NCI-H1092 treated with DMSO at 0.1 percent for 48 hours (cell line): Measurements from ENCODE around the gene S100A12.
"Not testable (repeated sequence)": the region's sequence is repeated elsewhere in the genome, so short reads cannot be mapped to it uniquely, and the experiment has no call there.

Source experiments
- DNase-seq: peaks from one replicate; lab custom pipeline; 2025; lab: John Stamatoyannopoulos, UW

The S100A12 gene

DNA sequence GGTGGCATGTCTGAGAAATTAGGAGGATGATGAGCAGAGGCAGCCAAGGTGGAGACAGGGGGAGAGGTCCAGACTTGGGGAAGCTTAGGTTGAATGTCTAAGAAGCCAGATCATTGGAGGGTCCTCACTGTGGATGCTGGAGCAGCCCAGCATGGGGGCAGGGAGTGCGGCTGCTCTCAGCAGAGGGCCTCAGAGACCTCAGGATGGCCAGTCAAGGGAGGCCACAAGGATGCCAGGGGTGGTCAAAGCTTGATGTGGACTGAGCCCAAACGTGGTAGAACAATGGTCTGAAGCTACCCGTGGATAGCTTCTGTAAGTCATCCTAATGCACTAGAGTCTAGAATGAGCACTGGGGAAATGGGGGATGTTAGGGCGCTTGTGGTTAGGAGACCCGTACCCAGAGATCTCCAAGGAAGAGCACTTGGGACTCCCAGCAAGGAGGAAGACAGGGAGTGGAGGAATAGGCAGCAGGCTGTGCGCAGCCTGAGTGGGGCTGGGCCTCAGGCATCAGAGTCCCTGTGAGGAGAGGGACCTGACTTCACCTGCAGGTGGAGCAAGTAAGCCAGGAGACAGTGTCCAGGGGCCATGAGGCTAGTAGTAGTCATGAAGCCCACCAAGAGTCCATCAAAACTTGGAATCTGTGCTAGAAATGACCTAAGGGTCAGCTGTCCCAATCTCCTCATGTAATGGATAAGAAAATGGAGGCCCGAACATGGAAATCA, 22.0 kb downstream of the S100A12 start:
- DNase-seq: peak; percentile 21

DNA sequence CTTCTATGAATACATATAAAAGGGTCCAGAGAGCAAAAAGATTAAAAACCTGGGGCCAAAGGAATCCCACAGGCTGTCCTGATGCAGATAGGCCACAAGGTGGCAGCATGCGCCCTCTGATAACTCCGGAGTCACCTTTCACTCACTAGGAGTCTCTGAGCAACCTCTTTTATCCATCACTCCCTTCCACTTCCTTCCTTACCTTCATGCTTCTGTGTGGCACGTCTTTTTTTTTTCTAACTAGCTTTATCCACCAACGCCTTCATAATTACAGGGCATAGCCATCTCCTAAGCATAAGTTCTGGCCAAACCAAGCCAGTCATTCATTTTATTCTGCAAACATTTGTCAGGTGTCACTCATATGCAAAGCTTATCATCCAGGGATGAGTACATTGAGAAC, 22.9 kb downstream of the S100A12 start:
- DNase-seq: peak; percentile 80

DNA sequence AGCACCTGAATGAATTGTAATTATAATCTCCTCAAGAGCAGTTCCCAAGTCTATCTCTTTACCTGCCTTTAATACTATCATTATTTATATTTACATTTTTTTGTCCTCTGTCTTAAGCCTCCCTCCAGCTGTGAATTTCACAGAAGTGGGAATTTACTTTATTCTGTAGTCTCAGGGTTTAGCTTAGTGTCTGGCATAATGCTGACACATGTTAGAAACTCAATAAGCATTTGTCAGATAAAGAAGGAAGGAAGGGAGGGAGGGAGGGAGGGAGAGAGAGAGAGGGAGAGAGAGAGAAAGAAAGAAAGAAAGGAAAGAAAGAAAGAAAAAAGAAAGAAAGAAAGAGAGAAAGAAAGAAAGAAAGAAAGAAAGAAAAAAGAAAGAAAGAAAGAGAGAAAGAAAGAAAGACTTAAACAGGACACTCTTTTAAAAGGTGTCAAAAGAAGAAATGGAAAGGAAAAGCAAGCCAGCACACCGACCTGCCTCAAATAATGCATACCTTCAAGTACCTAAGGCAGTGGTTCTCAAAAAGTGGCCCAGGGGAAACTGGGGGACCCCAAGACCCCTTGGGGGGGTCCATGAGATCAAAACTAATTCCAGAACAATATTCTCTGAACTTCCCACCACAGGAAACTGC, 25.0 kb downstream of the S100A12 start:
- DNase-seq: no peak

DNA sequence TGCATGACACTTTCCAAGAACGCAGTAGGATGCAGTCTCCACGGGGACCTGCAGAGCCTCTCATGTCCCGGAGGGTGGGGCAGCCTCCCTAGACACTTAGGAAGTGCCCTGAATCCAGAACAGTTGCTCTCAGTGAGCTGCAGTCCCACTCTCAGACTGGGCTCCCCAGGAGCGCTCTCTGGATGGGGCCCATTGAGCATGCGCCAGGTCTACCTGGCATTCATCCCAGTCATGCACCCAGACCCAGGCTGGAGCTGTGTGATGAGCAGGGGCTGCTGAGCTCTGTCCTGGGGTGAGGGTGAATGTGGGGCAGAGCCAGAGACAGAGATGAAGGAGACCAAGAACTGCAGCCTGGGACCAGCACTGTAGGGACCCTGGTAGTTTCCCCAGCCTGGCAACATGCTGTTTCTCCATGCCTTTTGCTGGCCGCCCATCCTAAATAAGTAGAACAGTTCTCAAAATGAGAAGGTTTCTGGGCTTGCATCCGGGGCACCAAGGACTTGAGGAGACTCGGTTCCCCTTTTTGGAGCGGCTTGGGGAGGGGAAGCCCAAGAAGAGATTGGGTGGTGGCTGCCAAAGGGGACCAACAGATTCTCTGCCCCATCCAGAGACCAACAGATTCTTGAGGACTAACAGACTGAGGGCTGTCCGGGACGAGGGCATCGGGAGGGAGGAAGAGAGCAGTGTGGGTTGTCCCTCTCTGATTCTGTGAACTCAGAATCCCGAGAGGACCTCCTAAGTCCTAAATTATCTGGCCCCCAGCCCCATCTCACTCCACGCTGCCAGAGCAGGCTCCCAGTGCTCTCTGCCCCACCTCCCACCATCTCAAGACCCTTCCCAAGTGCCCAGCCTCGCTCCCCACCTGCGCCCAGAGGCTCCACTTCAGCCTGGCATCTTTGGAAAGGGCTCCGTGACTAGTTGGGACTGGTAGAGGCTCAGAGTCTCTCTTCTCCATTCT, 25.8 kb downstream of the S100A12 start:
- DNase-seq: peak; percentile 17

DNA sequence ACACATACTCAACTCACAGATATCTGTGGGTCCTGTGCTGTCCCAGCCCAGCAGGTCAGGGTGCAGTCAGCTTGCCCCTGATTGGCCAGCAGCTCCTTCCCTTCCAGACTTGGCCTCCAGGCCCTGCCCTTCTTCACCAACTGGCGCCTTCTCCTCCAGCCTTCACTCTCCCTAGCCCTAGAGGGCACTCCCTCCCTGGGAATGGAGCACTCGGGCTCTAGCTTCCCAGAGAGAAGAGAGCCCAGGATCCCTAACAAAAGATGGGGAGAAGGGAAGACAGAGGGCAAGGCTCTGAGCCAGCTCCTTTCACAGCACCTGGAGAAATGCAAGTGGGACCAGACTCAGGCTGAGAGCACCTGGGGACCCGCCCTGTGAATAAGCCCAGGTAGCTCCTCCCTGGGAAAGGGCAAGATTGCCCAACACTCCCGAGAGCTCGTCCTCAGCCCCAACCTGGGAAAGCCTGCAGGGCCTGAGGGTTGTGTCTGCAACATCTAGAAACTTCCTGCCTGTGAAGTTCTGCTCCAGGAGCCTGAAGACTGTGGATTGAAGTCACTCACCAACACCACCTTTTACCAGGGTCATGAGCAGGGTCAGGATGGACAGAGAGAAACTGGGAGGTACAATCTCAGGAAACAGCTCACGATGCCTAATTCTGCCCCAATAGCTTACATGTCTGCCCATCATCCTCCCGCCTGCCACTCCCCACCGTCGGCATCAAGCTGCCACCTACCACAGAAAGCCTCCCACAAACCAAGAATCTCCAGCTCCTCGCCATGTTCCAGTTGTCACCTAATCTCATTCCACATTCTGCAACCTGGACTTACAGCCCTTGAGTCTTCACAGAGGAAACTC, 26.7 kb downstream of the S100A12 start, which contains the start of gene PGLYRP4:
PGLYRP4 (minus strand) TSS at position 331 of the 852 bp plus-strand sequence. CDS start 909 bp downstream, outside the sequence.
- DNase-seq: no peak

DNA sequence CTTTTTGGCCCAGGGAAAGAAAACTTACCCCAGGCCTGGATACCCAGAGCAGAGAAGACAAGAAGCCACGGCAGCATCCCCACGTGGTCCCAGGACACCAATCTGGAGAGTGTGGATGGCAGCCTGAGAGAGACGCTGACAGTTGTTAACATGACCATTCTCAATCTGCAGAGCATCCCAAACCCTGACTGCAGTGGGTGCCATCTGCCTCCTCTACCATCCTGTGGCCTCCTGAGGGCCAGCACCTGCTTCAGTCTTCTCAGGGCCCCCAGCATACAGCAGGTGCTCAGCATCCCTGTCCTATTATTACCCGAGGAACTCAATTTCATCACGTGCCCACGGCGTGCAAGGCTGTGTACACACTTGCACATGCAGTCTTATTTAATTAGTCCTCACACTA, 27.6 kb downstream of the S100A12 start:
- DNase-seq: no peak

DNA sequence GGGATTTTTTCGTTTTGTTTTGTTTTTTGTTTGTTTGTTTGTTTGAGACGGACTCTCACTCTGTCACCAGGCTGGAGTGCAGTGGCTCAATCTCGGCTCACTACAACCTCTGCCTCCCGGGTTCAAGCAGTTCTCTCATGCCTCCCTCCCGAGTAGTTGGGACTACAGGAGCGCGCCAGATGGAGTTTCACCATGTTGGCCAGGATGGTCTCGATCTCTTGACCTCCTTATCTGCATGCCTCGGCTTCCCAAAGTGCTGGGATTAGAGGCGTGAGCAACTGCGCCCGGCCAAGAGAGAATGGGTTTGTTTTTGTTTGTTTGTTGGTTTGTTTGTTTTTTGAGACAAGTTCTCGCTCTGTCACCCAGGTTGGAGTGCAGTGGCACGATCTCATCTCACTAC, 28.4 kb downstream of the S100A12 start:
- not testable (repeated sequence) for DNase-seq

DNA sequence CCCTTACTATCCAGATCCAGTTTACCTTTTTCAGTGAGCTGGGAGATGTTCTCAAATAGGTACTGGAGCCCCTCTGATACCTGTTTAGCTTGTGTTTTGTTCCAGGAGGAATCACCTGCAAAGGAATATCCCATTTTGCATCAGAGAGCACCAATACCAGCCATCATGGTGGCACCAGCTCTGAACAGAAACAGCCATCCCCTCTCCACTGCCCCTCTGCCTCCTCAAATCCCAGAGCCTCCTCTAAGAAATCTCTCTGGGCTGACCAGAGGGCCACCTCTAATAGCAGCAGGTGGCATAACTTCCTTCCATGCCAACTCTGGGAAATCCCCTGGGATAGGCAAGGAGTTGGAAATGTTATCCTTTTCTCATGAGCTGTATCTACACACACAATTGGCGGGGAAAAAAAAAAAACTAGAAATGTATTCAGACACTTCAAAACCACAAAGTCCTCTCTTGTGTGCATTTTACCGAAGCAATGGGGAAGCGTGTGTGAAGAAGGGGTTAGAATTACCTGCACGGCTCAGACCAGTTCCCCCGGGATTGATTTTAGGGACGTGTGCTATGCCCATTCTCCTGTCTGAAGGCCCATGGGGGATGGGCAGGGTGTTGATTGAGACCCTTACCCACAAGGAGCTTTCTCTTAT, 29.2 kb downstream of the S100A12 start:
- peak; percentile 18 for DNase-seq

DNA sequence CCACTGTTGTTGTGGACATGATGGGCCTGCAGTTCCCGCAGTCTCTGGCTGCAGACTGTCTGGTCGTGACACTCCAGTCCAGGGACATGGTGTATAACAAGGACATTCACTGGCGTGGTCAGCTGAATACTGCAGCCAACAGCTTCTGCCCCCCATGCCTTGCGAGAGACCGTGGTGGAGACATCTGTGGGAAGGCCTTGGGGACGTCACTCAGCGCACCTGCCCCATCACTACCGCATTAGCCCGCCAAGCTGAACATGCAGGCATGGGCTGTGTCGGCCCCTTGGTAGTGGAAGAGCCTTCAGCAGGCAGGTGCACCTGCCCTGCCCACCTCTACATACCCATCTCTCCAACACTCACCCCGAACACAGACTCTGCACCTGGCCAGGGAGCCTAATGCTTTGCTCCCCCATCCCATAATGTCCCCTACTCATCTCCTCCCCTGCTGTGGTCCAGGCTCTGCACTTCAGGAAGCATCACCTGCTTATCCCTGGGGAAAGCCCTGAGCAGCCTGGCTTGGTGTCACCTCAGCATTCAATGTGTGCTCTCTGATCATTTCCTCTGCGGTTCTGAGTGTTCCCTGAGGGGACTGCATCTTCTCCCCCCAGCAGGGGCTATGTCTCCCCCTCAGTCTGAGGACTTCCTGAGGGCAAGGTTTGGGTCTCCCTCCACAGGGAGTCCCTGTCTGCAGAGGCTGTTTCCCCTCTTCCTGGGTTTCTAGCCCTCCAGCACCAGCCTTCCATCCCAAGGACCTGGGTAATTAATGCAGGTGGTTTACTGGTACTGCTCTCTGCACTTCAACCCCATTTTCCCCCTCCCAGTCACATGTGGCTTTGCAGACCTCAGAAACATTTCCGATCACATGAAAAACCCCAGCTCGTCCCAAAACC, 30.0 kb downstream of the S100A12 start:
- peak; percentile 41 for DNase-seq

DNA sequence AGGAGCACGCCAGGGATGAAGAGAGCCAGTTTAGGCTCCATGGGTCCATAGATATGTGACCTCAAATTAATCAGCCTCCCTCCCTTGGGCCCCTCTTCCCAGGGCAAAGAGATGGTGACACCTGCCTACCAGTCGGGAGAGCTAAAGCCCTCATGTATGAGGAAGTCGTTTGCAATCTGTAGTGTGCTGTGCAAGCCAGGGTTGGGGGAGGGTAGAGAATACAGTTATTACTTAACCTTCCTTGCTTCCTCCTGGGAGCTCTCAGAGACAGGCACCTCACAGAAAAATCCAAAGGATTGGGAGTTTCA, 30.7 kb downstream of the S100A12 start:
- no peak for DNase-seq

DNA sequence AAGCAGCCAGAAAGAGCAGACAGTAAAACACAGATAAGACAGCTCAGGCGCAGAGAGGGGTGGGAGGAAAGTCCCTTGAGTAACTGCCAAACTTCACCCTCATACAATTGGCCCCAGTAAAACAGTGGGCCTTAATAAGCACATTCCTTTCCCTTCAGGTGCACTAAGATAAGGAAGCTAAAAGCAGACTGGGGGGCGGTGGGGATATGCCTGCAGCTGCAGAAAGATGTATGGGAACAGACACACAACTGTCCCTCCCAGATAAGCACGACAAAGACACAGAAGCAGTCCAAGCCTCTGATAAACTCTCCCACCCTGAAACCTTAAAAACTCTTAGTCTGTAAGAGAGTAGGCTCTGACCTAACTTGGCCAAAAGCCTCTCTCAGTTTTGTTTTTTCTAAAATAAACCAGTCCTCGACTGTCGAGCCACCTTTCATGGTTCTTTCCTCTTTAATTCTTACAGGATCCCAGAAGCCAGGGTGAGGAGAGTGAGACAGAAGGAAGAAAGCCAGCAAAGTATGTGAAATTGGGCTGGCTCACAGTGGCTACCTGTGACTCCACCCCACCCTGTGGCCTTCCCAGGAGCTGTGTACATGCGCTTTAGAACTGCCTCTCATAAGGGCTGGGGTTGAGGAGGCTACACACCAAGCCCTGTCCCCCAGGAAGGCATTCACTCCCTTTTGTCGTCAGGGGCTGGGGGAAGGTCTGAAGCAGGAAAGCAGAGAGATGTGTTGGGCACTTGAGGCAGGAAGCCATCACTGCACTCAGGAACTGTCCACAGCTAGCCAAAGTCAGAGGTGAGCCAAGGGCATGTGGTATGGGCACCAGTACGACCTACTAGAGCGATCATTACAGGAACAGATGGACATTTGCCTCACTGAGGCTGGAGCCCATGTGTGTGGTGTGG, 31.4 kb downstream of the S100A12 start:
- DNase-seq: no peak

DNA sequence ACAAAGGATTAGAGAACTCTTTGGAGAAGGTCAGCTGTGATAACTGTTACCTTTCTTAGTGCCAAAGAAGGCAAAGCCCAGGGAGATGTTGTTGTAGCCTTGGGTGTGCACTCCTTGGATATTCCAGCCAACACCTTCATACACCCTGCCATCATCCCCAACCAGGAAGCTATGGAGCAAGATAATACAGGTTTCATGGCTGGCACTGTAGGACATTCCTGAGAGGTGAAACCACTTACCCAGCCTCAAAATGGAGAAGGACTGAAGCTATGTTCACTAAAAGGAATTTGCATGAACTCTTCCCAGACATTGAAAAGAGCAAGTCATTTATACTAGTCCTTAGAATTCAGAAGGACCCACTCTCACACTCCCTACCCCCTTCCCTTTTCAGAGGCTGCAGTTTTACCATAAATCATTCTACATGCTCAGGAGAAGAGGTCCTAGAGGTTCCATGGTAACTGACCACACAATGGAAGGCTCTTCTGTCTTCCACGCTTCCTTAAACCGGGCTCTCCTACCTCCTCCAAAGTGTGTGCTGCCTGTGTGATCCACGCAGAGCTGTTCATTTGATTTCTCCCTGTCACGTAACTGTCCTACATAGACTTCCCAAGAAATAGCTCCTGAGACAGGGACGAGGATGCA, 32.3 kb downstream of the S100A12 start:
- DNase-seq: no peak

DNA sequence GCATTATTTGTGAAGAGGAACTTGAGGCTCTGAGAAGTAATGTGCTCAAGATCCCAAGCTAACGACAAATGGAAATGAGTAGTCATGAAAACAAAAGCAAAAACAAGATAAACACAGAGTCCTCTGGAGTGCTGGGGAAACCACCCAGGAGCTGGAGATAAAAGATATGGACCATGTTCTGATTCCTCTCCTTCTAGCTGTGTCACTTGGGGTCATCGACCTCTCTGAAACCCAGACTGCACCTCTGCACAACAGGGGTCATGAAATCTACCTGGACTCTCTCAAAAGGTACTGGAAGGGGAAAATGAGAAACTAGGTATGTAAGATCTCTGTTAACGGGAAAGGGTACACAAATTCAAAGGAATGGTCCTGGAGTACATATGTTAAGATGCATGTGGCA, 33.2 kb downstream of the S100A12 start:
- DNase-seq: no peak

DNA sequence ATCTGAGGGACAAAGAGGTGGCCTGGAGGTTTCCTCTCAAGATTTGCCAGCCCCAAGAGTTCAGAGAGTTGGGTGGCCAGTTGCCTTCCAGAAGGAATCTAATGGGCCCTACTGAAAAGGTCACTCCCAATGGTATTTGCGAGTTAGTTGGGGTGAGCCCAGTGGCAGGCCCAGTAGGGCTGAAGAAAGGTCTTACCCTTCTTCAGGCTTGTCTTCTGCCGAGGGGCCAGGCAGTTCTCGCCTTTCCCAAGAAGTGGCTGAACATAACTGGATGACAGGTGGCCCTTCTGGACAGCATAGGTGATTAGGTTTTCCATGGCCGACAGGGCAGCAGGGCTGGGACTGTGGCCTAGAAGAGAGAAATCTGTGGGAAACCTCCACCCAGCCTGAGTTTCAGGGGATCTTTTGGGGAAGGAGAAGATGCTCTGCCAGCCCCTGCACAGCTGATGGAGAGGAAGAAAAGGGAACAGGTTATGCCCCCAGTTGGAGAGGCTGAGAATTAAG, 33.9 kb downstream of the S100A12 start:
- DNase-seq: no peak

DNA sequence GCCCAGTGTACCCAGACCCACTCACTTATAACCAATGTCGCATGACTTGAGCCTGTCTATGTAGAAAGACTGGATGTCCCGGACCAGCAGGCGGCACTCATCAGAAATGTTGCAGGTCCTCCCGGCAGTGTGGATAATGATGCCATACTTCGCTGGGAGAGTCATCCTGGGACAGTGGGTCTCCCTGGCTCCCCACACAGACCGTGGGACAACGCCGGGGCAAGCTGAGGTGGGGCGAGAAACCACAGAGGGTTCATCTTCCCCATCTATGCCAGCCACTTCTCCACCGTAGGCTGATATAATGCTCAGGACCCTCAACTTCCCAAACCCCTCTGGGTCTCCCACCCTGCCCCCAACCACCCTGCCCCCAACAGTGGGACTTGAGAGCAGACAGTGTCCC, 35.1 kb downstream of the S100A12 start:
- no peak for DNase-seq

DNA sequence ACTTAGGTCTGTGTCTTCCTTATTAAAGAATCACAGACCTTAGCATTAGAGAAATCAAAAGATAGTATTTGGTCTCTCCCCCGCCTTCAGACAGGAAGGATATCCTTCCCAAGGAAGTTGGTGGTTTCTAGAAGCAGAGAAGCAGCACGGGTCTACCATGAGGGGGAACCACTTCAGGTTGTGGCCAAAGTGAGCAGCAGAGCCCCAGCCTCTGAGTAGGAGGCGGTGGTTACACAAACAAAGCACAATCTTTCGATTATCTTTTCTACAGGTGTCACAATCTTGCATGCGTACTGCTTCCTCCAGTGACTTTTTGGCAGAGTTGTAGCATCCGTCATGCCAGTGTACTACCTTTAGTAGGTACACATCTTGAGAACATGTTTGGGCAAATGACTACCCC, 35.6 kb downstream of the S100A12 start:
- no peak for DNase-seq

DNA sequence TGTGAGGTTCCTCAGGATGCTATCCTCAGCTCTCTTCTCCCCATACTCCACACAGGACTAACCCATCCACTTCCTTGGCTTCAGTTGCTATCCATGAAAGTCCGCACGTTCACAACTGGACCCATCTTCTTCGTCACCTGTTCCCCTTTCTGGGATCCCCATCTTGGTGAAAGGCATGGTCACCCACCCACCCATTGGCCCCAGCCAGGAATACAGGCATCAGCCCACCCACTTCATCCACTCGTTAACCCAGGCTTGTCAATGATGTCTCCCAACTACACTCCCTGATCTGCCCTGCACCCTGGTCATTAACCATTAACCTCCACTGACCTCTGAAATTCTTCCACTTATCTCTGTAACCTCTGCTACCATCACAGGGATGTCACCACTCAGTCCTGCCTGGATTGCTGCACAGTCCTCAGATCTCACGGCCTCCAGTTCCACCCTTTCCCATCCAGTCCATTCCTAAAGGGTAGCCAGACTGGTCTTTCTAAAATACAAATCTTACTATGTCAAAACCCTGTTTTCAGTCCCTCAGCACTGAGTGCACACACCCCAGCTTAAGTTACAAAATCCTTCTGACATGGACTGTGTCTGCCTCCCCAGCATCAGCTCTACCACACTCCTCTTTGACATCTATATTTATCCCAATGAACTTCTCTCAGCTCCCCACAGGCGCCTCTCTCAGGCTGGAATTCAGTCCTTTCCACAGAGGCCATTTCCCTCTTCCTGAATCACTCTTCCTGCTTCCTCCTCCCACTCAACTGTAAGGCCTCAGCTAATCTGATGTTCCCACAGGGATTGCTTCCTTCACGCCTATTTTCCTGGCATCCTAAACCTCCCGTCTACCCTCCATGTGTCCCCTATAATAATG, 37.2 kb downstream of the S100A12 start:
- DNase-seq: no peak
